IMR-90 (cell line): ENCODE data around the gene UGT1A7. TPM values are rescaled to one million over a fixed set of nuclear protein-coding genes. Genes with fewer than 3 reads are reported as not detected.

ENCODE experiments used
- ATAC-seq: fragments of 200-7000 bp; cut with Tn5 transposase; 2 replicates; pipeline ENCODE4 v1.9.1; 2020; ENCODE audit warnings: low read depth, mild to moderate bottlenecking, moderate library complexity
- BruUV-seq: library from RNA; stranded (reverse); fragments of 400-500 nt; replicated peaks from 2 replicates; lab custom pipeline; 2021; lab: Mats Ljungman, UMichigan
- CTCF ChIA-PET: fragments of 300-600 bp; formaldehyde crosslinking; extraction: SDS; loops from one replicate; lab custom pipeline; 2021; ENCODE audit warnings: antibody characterized with exemption; lab: Yijun Ruan, JAX
- POLR2A ChIA-PET: fragments of 300-600 bp; sonication (Branson Sonifier 250); formaldehyde crosslinking; loops from one replicate; lab custom pipeline; 2022; ENCODE audit warnings: antibody characterized with exemption; ENCODE audit not compliant: unreplicated experiment; lab: Charles Lee
- DNase-seq: peaks from one replicate; pipeline ENCODE4 v3.0.0; 2013
- H2AFZ ChIP-seq: replicated peaks from 2 replicates; pipeline ENCODE3; 2013; ENCODE audit warnings: low read length, mild to moderate bottlenecking; ENCODE audit not compliant: poor library complexity
- H2AK5ac ChIP-seq: 2 replicates; pipeline ENCODE4 v1.6.1; 2013; ENCODE audit warnings: low read depth, low read length, inconsistent platforms
- H2AK9ac ChIP-seq: replicated peaks from 2 replicates; pipeline ENCODE3; 2013; ENCODE audit warnings: mild to moderate bottlenecking, low read depth, low read length, moderate library complexity; ENCODE audit not compliant: poor library complexity
- H2BK120ac ChIP-seq: 2 replicates; pipeline ENCODE4 v1.6.1; 2013; ENCODE audit warnings: low read depth, low read length, inconsistent platforms
- H2BK15ac ChIP-seq: 3 replicates; pipeline ENCODE4 v1.6.1; 2013; ENCODE audit warnings: low read depth, low read length, inconsistent platforms
- H2BK20ac ChIP-seq: 2 replicates; pipeline ENCODE4 v1.6.1; 2013; ENCODE audit warnings: low read depth, mild to moderate bottlenecking, inconsistent platforms, low read length, moderate library complexity
- H2BK5ac ChIP-seq: 2 replicates; pipeline ENCODE4 v1.6.1; 2013; ENCODE audit warnings: mild to moderate bottlenecking, low read depth, low read length, inconsistent platforms; ENCODE audit not compliant: poor library complexity, severe bottlenecking
- H3K14ac ChIP-seq: replicated peaks from 2 replicates; pipeline ENCODE4 v1.6.1; 2013; ENCODE audit warnings: low read depth, low read length, inconsistent platforms
- H3K18ac ChIP-seq: 2 replicates; pipeline ENCODE4 v1.6.1; 2013; ENCODE audit warnings: low read depth, low read length, control low read depth
- H3K23ac ChIP-seq: 2 replicates; pipeline ENCODE4 v1.6.1; 2013; ENCODE audit warnings: low read depth, low read length, inconsistent platforms
- H3K27ac ChIP-seq: 2 replicates; pipeline ENCODE4 v1.5.1; 2013; ENCODE audit warnings: mild to moderate bottlenecking, control low read depth, low read length; ENCODE audit not compliant: insufficient read depth
- H3K27me3 ChIP-seq: 2 replicates; pipeline ENCODE4 v1.6.1; 2013; ENCODE audit warnings: low read length; ENCODE audit not compliant: control insufficient read depth, insufficient read depth
- H3K36me3 ChIP-seq: 2 replicates; pipeline ENCODE4 v1.6.1; 2013; ENCODE audit warnings: low read length, mixed read lengths; ENCODE audit not compliant: control insufficient read depth, insufficient read depth
- H3K4ac ChIP-seq: 2 replicates; pipeline ENCODE4 v1.6.1; 2013; ENCODE audit warnings: low read depth, low read length, inconsistent platforms
- H3K4me1 ChIP-seq: 2 replicates; pipeline ENCODE4 v1.6.1; 2013; ENCODE audit warnings: low read length, mixed read lengths; ENCODE audit not compliant: control insufficient read depth, insufficient read depth
- H3K4me2 ChIP-seq: 2 replicates; pipeline ENCODE4 v1.6.1; 2013; ENCODE audit warnings: low read depth, mild to moderate bottlenecking, control low read depth, low read length, moderate library complexity
- H3K4me3 ChIP-seq: 2 replicates; pipeline ENCODE4 v1.5.1; 2013; ENCODE audit warnings: low read depth, mild to moderate bottlenecking, control low read depth, low read length, moderate library complexity; ENCODE audit not compliant: insufficient read depth
- H3K56ac ChIP-seq: 2 replicates; pipeline ENCODE4 v1.6.1; 2013; ENCODE audit warnings: low read length, inconsistent platforms; ENCODE audit not compliant: insufficient read depth; ENCODE audit errors: extremely low read depth
- H3K79me1 ChIP-seq, 2 experiments: 2 replicates each; pipeline ENCODE4 v1.6.1; 2013; ENCODE audit warnings: low read length in 2 of 2, inconsistent platforms in 1 of 2, low read depth in 1 of 2
- H3K9ac ChIP-seq: 2 replicates; pipeline ENCODE4 v1.6.1; 2013; ENCODE audit warnings: low read depth, low read length, control low read depth
- H3K9me1 ChIP-seq: 2 replicates; pipeline ENCODE4 v1.6.1; 2013; ENCODE audit warnings: low read length, inconsistent platforms; ENCODE audit not compliant: insufficient read depth
- H3K9me3 ChIP-seq: 2 replicates; pipeline ENCODE4 v1.6.1; 2013; ENCODE audit warnings: low read length; ENCODE audit not compliant: control insufficient read depth, insufficient read depth
- H4K20me1 ChIP-seq: 2 replicates; pipeline ENCODE4 v1.6.1; 2013; ENCODE audit warnings: low read length, inconsistent platforms; ENCODE audit not compliant: insufficient read depth
- H4K5ac ChIP-seq: 2 replicates; pipeline ENCODE4 v1.6.1; 2013; ENCODE audit warnings: mild to moderate bottlenecking, low read depth, low read length, control low read depth
- H4K8ac ChIP-seq, 2 experiments: 2 replicates each; pipeline ENCODE4 v1.6.1; 2013; ENCODE audit warnings: low read depth in 2 of 2, low read length in 2 of 2, control low read depth in 1 of 2, inconsistent platforms in 1 of 2
- H4K91ac ChIP-seq: 2 replicates; pipeline ENCODE4 v1.6.1; 2013; ENCODE audit warnings: low read depth, low read length, inconsistent platforms; ENCODE audit not compliant: insufficient read depth
- BHLHE40 ChIP-seq: fragments of 150-350 bp; IDR thresholded peaks from 2 replicates; pipeline ENCODE4 v1.6.1; 2016; ENCODE audit warnings: mild to moderate bottlenecking, low read depth, low read length
- MAFK ChIP-seq: IDR thresholded peaks from 2 replicates; pipeline ENCODE4 v1.6.1; 2012; ENCODE audit warnings: low read depth, low read length, improper control_type of control experiment
- MAZ ChIP-seq: IDR thresholded peaks from 2 replicates; pipeline ENCODE4 v1.6.1; 2012; ENCODE audit warnings: low read depth, mild to moderate bottlenecking, low read length, improper control_type of control experiment, moderate library complexity, borderline replicate concordance
- MXI1 ChIP-seq: IDR thresholded peaks from 2 replicates; pipeline ENCODE4 v1.6.1; 2012; ENCODE audit warnings: low read depth, mild to moderate bottlenecking, low read length, moderate library complexity, borderline replicate concordance
- NFE2L2 ChIP-seq: fragments of 150-350 bp; IDR thresholded peaks from 2 replicates; pipeline ENCODE4 v1.6.1; 2016; ENCODE audit warnings: low read depth, mild to moderate bottlenecking, low read length
- POLR2A ChIP-seq: IDR thresholded peaks from 2 replicates; pipeline ENCODE4 v1.6.1; 2012; ENCODE audit warnings: mild to moderate bottlenecking, low read depth, low read length
- RFX5 ChIP-seq: IDR thresholded peaks from 2 replicates; pipeline ENCODE4 v1.8.0; 2012; ENCODE audit warnings: low read depth, mild to moderate bottlenecking, low read length, moderate library complexity
- SMC3 ChIP-seq: fragments of 150-350 bp; IDR thresholded peaks from 2 replicates; pipeline ENCODE4 v1.6.1; 2016; ENCODE audit warnings: low read depth, mild to moderate bottlenecking, antibody characterized with exemption, low read length, moderate library complexity
- WGBS, 2 experiments: methylation state at CpG; one replicate each; pipeline versions ENCODE4 v1.1.5 to v1.1.7; 2013; ENCODE audit warnings: missing lambda C conversion rate in 2 of 2; ENCODE audit not compliant: insufficient read length in 1 of 2; ENCODE audit errors: extremely low coverage in 2 of 2; 5-methylcytosine and 5-hydroxymethylcytosine counted together
- dilution Hi-C: fragments of 300-500 bp; cut with HindIII; formaldehyde crosslinking; loops from one replicate; pipeline ENCODE4 v1.14.3; 2018; ENCODE audit warnings: low sequenced_read_pairs; ENCODE audit not compliant: unreplicated experiment
- in situ Hi-C: fragments of 300-500 bp; cut with MboI; formaldehyde crosslinking; loops from 3 replicates; pipeline ENCODE4 v1.14.3; 2019; ENCODE audit warnings: low sequenced_read_pairs, inconsistent platforms, mixed read lengths
- intact Hi-C: fragments of 100-400 bp; cut with micrococcal nuclease; formaldehyde crosslinking; loops from 2 replicates; pipeline ENCODE4 v1.10.0; 2022
- polyA plus RNA-seq, 3 experiments: library from polyadenylated mRNA; depleted of rRNA; stranded (reverse); fragments of >200 nt; gene quantifications; 2 replicates each; pipeline ENCODE4 v1.2.3, GENCODE V29; 2012; ENCODE audit warnings: low replicate concordance in 1 of 3
- total RNA-seq: library from RNA; depleted of rRNA; stranded (reverse); fragments of >200 nt; gene quantifications from 2 replicates; pipeline ENCODE4 v1.2.3, GENCODE V29; 2012
- TF ChIP-seq, protein P1 (sequence below): fragments of 150-350 bp; IDR thresholded peaks from 2 replicates; pipeline ENCODE4 v1.6.1; 2017; ENCODE audit warnings: mild to moderate bottlenecking, antibody characterized with exemption, low read length, low read depth

The UGT1A7 gene
- total and polyA plus RNA-seq, 2 of the 4 experiments (the other 2 are of a cell fraction), result not detected

DNA sequence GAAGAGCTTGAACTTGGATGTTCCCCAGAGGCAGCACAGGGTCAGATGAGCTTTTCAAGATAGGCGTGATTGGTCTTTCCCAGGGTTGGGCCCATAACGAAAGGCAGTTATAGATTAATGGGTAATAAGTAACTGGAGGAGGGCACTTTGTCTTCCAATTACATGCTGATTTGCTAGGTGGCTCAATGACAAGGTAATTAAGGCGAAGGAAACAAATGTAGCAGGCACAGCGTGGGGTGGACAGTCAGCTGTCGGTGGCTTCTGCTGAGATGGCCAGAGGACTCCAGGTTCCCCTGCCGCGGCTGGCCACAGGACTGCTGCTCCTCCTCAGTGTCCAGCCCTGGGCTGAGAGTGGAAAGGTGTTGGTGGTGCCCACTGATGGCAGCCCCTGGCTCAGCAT is 36.9 kb downstream of the UGT1A7 start, which contains the start of gene UGT1A4:
UGT1A4 (plus strand) TSS at position 185 of the 400 bp plus-strand sequence; CDS start at position 270, 85 bp downstream.
- Histone ChIP-seq H3K36me3 (no peaks in the 10 kb centered on the region), H3K9me1 (no peaks in the 10 kb centered on the region), H4K5ac (no peak within 1 kb of the TSS), H3K4ac (no peak within 1 kb of the TSS), H2AK9ac (no peak within 1 kb of the TSS), H3K56ac (no peak within 1 kb of the TSS), H3K4me1 (no peaks in the 10 kb centered on the region), H3K27me3 (peaks cover 6% of the 10 kb centered on the region; the same call in 1 of the 2 replicates), H3K4me3 (no peak within 1 kb of the TSS), H2AFZ (no peak within 1 kb of the TSS), H2BK120ac (no peak within 1 kb of the TSS), H3K79me1 (no peaks in the 10 kb centered on the region), H3K9me3 (no peaks in the 10 kb centered on the region), H3K14ac (no peak within 1 kb of the TSS), H3K27ac (no peak within 1 kb of the TSS), H3K9ac (no peak within 1 kb of the TSS), H3K18ac (no peak within 1 kb of the TSS), H3K23ac (no peak within 1 kb of the TSS), H4K8ac (no peak within 1 kb of the TSS), H2BK15ac (no peak within 1 kb of the TSS), H4K20me1 (no peaks in the 10 kb centered on the region), H2BK5ac (no peak within 1 kb of the TSS), H2BK20ac (no peak within 1 kb of the TSS), H3K4me2 (no peak within 1 kb of the TSS), H4K91ac (no peak within 1 kb of the TSS), H2AK5ac (no peak within 1 kb of the TSS)
- in situ Hi-C loops, result no loop called here
- CTCF ChIA-PET, result no interaction called here
- 65% methylated on average over 5 of the region's 7 CpGs; no CpG with 5 or more reads in 1 of the 2 experiments for WGBS, 2 experiments
- dilution Hi-C loops, result no loop called here
- DNase-seq, result no peak
- no peak for ATAC-seq
- no TSS peak for BruUV-seq
- intact Hi-C loops, result no loop called here
- TF ChIP-seq POLR2A, result no peak
- TF ChIP-seq SMC3, result no peak
- TF ChIP-seq MAZ, result no peak
- TF ChIP-seq BHLHE40, result no peak
- TF ChIP-seq MAFK, result no peak
- no peak for TF ChIP-seq MXI1
- TF ChIP-seq NFE2L2, result no peak
- no peak for TF ChIP-seq RFX5
- TF ChIP-seq, protein P1, sequence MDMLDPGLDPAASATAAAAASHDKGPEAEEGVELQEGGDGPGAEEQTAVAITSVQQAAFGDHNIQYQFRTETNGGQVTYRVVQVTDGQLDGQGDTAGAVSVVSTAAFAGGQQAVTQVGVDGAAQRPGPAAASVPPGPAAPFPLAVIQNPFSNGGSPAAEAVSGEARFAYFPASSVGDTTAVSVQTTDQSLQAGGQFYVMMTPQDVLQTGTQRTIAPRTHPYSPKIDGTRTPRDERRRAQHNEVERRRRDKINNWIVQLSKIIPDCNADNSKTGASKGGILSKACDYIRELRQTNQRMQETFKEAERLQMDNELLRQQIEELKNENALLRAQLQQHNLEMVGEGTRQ, result no peak
- POLR2A ChIA-PET, result no interaction called here
